Measurements from ENCODE around the gene FAM76B.

Gene FAM76B

DNA sequence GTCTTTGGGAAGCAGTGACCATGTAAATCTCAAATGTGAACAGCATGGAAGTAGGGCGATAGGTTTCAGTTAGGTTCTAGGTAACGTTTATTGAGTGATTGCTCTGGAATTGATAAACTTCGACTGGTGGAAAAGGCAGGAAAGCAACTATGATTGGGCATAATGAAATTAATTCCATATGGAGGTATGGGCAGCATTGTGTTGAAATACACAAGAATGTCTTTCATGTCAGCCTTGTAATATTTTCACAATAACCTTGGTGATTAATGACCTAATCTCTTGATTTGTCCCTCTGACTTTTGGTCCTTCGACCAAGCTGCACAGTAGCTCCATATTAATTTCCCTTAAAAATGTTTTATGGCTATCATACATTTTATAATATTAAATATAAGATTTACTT lies 3.5 kb upstream of the FAM76B start:
- no peak for ATAC-seq
- TF ChIP-seq ZC3H10 (CRISPR knock-in tag; IDR thresholded peaks at IDR 0.05) (no peak), ISL1 (CRISPR knock-in tag; IDR thresholded peaks at IDR 0.05) (no peak), TOX (CRISPR knock-in tag; IDR thresholded peaks at IDR 0.05; ENCODE audit: borderline replicate concordance) (no peak), OSR1 (CRISPR knock-in tag; IDR thresholded peaks at IDR 0.05) (no peak), TCF4 (CRISPR knock-in tag; IDR thresholded peaks at IDR 0.05; ENCODE audit: borderline replicate concordance) (no peak), SNAI2 (CRISPR knock-in tag; IDR thresholded peaks at IDR 0.05) (no peak), GLIS3 (CRISPR knock-in tag; IDR thresholded peaks at IDR 0.05) (no peak), ZNF8 (CRISPR knock-in tag; IDR thresholded peaks at IDR 0.05) (no peak), TSHZ2 (CRISPR knock-in tag; IDR thresholded peaks at IDR 0.05) (no peak)

DNA sequence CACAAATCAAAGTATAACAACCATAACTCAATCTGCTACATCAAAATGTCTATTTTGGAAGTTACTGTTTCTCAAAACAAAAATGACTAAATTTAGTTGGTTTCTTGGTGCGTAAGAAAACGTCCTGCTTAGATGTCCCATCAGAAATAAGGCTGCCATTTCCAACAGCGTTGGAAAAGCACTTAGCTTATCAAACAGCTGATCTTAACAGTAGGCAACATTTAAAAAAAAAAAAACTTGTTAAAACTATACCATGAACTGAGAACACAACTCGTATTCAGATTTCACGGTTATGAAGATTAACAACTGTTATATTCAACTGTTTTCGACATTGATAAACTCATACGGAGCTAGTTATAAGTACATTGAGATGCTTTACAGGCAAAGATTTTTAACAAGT lies 3.1 kb upstream of the FAM76B start:
- no peak for TF ChIP-seq RARB (CRISPR knock-in tag; IDR thresholded peaks at IDR 0.05)
- TF ChIP-seq, protein P1, sequence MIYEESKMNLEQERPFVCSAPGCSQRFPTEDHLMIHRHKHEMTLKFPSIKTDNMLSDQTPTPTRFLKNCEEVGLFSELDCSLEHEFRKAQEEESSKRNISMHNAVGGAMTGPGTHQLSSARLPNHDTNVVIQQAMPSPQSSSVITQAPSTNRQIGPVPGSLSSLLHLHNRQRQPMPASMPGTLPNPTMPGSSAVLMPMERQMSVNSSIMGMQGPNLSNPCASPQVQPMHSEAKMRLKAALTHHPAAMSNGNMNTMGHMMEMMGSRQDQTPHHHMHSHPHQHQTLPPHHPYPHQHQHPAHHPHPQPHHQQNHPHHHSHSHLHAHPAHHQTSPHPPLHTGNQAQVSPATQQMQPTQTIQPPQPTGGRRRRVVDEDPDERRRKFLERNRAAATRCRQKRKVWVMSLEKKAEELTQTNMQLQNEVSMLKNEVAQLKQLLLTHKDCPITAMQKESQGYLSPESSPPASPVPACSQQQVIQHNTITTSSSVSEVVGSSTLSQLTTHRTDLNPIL (CRISPR knock-in tag; IDR thresholded peaks at IDR 0.05; ENCODE audit: low read depth), result no peak
- TF ChIP-seq ISL1 (CRISPR knock-in tag; IDR thresholded peaks at IDR 0.05), result no peak
- TF ChIP-seq GLIS3 (CRISPR knock-in tag; IDR thresholded peaks at IDR 0.05), result no peak
- no peak for TF ChIP-seq ZFP30 (CRISPR knock-in tag; IDR thresholded peaks at IDR 0.05)
- TF ChIP-seq ESRRG (CRISPR knock-in tag; IDR thresholded peaks at IDR 0.05), result no peak
- TF ChIP-seq ZFP3 (CRISPR knock-in tag; IDR thresholded peaks at IDR 0.05), result no peak
- TF ChIP-seq CSDC2 (CRISPR knock-in tag; IDR thresholded peaks at IDR 0.05), result no peak
- TF ChIP-seq POU6F1 (CRISPR knock-in tag; IDR thresholded peaks at IDR 0.05; ENCODE audit: borderline replicate concordance, low read depth), result no peak
- no peak for TF ChIP-seq SNAI2 (CRISPR knock-in tag; IDR thresholded peaks at IDR 0.05)

GRCh38 chr11:95792200-95792599 lies 2.6 kb upstream of the FAM76B start:
- TF ChIP-seq ZFP3 (CRISPR knock-in tag; IDR thresholded peaks at IDR 0.05), result no peak
- TF ChIP-seq TOX (CRISPR knock-in tag; IDR thresholded peaks at IDR 0.05; ENCODE audit: borderline replicate concordance), result no peak
- no peak for TF ChIP-seq ZNF8 (CRISPR knock-in tag; IDR thresholded peaks at IDR 0.05)
- no peak for TF ChIP-seq TSHZ2 (CRISPR knock-in tag; IDR thresholded peaks at IDR 0.05)
- no peak for TF ChIP-seq ARNTL (CRISPR knock-in tag; IDR thresholded peaks at IDR 0.05; ENCODE audit: borderline replicate concordance, low read depth)
- TF ChIP-seq OSR1 (CRISPR knock-in tag; IDR thresholded peaks at IDR 0.05), result no peak
- TF ChIP-seq POU6F1 (CRISPR knock-in tag; IDR thresholded peaks at IDR 0.05; ENCODE audit: borderline replicate concordance, low read depth), result no peak
- no peak for TF ChIP-seq GLIS3 (CRISPR knock-in tag; IDR thresholded peaks at IDR 0.05)
- ATAC-seq, result no peak

More for the DNA sequence above, 3.1 kb upstream of the FAM76B start:
- ATAC-seq, result no peak

DNA sequence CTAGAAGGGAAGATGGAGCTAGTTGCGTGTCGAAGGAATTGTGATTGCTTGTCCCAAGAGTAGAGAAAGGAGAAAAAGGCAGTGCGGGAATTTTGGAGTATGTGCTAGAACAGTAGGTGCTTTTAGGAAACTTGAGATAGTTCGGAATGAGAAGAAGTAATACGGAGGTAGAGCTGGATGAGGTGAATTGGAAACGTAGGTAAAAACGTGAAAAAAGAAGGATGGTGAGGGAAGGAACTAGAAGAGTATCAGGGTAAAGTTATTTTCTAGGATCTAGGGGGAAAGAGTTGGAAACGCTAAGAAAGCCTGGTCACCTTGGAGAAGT lies 2.1 kb upstream of the FAM76B start:
- ATAC-seq, result no peak
- TF ChIP-seq OSR1 (CRISPR knock-in tag; IDR thresholded peaks at IDR 0.05), result no peak
- no peak for TF ChIP-seq RARB (CRISPR knock-in tag; IDR thresholded peaks at IDR 0.05)
- no peak for TF ChIP-seq ZFP3 (CRISPR knock-in tag; IDR thresholded peaks at IDR 0.05)
- no peak for TF ChIP-seq PPARA (CRISPR knock-in tag; IDR thresholded peaks at IDR 0.05; ENCODE audit: borderline replicate concordance)
- TF ChIP-seq GLIS3 (CRISPR knock-in tag; IDR thresholded peaks at IDR 0.05), result no peak
- TF ChIP-seq, protein P2, sequence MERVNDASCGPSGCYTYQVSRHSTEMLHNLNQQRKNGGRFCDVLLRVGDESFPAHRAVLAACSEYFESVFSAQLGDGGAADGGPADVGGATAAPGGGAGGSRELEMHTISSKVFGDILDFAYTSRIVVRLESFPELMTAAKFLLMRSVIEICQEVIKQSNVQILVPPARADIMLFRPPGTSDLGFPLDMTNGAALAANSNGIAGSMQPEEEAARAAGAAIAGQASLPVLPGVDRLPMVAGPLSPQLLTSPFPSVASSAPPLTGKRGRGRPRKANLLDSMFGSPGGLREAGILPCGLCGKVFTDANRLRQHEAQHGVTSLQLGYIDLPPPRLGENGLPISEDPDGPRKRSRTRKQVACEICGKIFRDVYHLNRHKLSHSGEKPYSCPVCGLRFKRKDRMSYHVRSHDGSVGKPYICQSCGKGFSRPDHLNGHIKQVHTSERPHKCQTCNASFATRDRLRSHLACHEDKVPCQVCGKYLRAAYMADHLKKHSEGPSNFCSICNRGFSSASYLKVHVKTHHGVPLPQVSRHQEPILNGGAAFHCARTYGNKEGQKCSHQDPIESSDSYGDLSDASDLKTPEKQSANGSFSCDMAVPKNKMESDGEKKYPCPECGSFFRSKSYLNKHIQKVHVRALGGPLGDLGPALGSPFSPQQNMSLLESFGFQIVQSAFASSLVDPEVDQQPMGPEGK (CRISPR knock-in tag; IDR thresholded peaks at IDR 0.05; ENCODE audit: borderline replicate concordance), result no peak
- no peak for TF ChIP-seq ZNF565 (CRISPR knock-in tag; conservative IDR thresholded peaks at IDR 0.05; ENCODE audit: low read depth)
- TF ChIP-seq, protein P1 (CRISPR knock-in tag; IDR thresholded peaks at IDR 0.05; ENCODE audit: low read depth), result no peak
- TF ChIP-seq SNAI2 (CRISPR knock-in tag; IDR thresholded peaks at IDR 0.05), result no peak
- TF ChIP-seq TOX (CRISPR knock-in tag; IDR thresholded peaks at IDR 0.05; ENCODE audit: borderline replicate concordance), result no peak

All from SK-N-SH treated with all-trans-retinoic acid at 6 μM for 48 hours (cell line).